ENCODE results near the gene HCST. TPM values are rescaled to one million over a fixed set of nuclear protein-coding genes. Genes with fewer than 3 reads are reported as not detected.

HCST gene
- total and polyA plus RNA-seq, 2 of the 13 experiments (the other 11 are each of a cell fraction or from before 2014, with no cell fraction given): 0.24 to 1.2 TPM

DNA sequence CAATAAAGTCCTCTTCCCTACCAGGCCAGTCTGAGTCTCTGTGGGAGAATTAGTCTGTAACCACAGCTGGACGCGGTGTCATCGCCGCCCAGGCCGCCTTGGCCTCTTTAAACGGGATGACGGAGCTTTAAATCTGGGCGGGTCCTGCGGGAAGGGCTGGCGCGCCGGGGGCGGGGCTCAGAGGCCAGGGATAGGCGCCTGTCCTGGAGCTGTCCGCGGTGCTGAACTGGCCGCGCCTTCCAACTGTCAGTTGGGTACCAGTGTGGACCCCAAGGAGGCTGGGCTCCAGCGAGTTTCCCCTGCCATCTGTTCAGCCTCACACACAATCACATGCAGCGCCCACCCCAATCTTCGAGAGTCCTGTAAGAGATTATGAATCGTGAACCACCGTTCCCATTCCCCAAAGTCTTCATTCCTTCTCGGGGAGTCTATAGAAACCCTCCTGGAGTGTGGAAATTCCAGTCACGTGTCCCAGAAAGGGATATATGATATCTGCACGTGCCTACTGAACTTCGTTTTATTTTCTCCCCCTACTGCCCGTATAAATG, 22.5 kb upstream of the HCST start (continued):
- TF ChIP-seq HNF1A (IDR thresholded peaks at IDR 0.05; ENCODE audit: low read depth): no peak
- no peak for TF ChIP-seq HNF1A (CRISPR knock-in tag; IDR thresholded peaks at IDR 0.05; ENCODE audit: borderline replicate concordance)
- TF ChIP-seq THRA (CRISPR knock-in tag; IDR thresholded peaks at IDR 0.05; ENCODE audit: borderline replicate concordance): peak; percentile 86; the same call in 1 of the 2 replicates
- TF ChIP-seq, protein P1, sequence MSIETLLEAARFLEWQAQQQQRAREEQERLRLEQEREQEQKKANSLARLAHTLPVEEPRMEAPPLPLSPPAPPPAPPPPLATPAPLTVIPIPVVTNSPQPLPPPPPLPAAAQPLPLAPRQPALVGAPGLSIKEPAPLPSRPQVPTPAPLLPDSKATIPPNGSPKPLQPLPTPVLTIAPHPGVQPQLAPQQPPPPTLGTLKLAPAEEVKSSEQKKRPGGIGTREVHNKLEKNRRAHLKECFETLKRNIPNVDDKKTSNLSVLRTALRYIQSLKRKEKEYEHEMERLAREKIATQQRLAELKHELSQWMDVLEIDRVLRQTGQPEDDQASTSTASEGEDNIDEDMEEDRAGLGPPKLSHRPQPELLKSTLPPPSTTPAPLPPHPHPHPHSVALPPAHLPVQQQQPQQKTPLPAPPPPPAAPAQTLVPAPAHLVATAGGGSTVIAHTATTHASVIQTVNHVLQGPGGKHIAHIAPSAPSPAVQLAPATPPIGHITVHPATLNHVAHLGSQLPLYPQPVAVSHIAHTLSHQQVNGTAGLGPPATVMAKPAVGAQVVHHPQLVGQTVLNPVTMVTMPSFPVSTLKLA (IDR thresholded peaks at IDR 0.05): peak; percentile 92
- TF ChIP-seq ZZZ3 (CRISPR knock-in tag; IDR thresholded peaks at IDR 0.05; ENCODE audit: borderline replicate concordance): no peak
- peak; percentile 53; the same call in 1 of the 2 replicates for TF ChIP-seq ZNF710 (CRISPR knock-in tag; IDR thresholded peaks at IDR 0.05; ENCODE audit: borderline replicate concordance)
- 0 out of 2 replicates have a peak, but pooled peaks have one; percentile 21 for TF ChIP-seq RNF219 (CRISPR knock-in tag; IDR thresholded peaks at IDR 0.05)
- peak; percentile 60; the same call in 1 of the 2 replicates for TF ChIP-seq ZNF337 (CRISPR knock-in tag; IDR thresholded peaks at IDR 0.05; ENCODE audit: borderline replicate concordance, low read depth)
- no peak for TF ChIP-seq HNF4A (CRISPR knock-in tag; IDR thresholded peaks at IDR 0.05)
- TF ChIP-seq, protein P2, sequence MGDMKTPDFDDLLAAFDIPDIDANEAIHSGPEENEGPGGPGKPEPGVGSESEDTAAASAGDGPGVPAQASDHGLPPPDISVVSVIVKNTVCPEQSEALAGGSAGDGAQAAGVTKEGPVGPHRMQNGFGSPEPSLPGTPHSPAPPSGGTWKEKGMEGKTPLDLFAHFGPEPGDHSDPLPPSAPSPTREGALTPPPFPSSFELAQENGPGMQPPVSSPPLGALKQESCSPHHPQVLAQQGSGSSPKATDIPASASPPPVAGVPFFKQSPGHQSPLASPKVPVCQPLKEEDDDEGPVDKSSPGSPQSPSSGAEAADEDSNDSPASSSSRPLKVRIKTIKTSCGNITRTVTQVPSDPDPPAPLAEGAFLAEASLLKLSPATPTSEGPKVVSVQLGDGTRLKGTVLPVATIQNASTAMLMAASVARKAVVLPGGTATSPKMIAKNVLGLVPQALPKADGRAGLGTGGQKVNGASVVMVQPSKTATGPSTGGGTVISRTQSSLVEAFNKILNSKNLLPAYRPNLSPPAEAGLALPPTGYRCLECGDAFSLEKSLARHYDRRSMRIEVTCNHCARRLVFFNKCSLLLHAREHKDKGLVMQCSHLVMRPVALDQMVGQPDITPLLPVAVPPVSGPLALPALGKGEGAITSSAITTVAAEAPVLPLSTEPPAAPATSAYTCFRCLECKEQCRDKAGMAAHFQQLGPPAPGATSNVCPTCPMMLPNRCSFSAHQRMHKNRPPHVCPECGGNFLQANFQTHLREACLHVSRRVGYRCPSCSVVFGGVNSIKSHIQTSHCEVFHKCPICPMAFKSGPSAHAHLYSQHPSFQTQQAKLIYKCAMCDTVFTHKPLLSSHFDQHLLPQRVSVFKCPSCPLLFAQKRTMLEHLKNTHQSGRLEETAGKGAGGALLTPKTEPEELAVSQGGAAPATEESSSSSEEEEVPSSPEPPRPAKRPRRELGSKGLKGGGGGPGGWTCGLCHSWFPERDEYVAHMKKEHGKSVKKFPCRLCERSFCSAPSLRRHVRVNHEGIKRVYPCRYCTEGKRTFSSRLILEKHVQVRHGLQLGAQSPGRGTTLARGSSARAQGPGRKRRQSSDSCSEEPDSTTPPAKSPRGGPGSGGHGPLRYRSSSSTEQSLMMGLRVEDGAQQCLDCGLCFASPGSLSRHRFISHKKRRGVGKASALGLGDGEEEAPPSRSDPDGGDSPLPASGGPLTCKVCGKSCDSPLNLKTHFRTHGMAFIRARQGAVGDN (CRISPR knock-in tag; IDR thresholded peaks at IDR 0.05): peak; percentile 70
- TF ChIP-seq FOXO1 (CRISPR knock-in tag; IDR thresholded peaks at IDR 0.05): peak; percentile 63
- TF ChIP-seq ZNF350 (CRISPR knock-in tag; IDR thresholded peaks at IDR 0.05; ENCODE audit: borderline replicate concordance, low read depth): no peak
